AG09319 (cell line): Measurements from ENCODE around the gene PPARD.

Source experiments
- DNase-seq: peaks from one replicate; pipeline ENCODE4 v3.0.0-alpha.2; 2010; ENCODE audit warnings: low read depth; ENCODE audit errors: extremely low read depth
- TF ChIP-seq, protein P1 (sequence below): IDR thresholded peaks from 2 replicates; pipeline ENCODE4 v1.5.1; 2011; ENCODE audit warnings: low read depth, mild to moderate bottlenecking, inconsistent platforms, low read length, moderate library complexity

PPARD gene

DNA sequence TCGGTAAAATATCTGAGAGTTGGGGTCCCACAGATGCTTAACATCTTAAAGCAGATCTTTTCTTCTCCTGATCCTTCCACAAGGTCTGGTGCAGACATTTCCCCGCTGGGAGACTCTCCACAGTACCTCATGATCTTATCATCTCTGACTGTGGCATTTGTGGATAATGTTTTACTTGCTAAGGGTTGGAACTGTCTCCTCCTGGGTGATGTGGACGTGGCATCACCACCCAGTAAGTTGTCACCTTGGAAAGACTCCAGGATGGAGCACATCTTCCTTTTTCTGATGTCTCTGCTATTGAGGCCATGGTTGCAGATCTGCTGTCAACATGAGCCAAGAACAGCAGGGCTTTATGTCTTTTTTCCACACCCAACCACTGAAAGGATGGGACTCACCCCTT, 67.8 kb downstream of the PPARD start:
- no peak for DNase-seq
- TF ChIP-seq, protein P1, sequence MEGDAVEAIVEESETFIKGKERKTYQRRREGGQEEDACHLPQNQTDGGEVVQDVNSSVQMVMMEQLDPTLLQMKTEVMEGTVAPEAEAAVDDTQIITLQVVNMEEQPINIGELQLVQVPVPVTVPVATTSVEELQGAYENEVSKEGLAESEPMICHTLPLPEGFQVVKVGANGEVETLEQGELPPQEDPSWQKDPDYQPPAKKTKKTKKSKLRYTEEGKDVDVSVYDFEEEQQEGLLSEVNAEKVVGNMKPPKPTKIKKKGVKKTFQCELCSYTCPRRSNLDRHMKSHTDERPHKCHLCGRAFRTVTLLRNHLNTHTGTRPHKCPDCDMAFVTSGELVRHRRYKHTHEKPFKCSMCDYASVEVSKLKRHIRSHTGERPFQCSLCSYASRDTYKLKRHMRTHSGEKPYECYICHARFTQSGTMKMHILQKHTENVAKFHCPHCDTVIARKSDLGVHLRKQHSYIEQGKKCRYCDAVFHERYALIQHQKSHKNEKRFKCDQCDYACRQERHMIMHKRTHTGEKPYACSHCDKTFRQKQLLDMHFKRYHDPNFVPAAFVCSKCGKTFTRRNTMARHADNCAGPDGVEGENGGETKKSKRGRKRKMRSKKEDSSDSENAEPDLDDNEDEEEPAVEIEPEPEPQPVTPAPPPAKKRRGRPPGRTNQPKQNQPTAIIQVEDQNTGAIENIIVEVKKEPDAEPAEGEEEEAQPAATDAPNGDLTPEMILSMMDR = no peak

DNA sequence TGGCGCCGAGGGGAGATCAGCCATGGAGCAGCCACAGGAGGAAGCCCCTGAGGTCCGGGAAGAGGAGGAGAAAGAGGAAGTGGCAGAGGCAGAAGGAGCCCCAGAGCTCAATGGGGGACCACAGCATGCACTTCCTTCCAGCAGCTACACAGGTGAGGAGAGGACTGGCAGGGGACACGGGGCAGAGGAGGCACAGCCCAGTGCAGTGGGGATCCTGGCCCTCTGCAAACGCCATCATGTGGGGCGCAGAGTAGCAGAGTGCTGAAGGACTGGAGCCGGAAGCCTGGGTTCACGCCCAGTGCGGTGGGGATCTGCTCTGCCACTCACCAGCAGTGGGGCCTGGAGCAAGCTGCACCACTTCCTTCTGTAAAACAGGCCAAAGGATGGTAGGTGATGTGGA, 68.7 kb downstream of the PPARD start:
- no peak for DNase-seq
- TF ChIP-seq, protein P1 = no peak

DNA sequence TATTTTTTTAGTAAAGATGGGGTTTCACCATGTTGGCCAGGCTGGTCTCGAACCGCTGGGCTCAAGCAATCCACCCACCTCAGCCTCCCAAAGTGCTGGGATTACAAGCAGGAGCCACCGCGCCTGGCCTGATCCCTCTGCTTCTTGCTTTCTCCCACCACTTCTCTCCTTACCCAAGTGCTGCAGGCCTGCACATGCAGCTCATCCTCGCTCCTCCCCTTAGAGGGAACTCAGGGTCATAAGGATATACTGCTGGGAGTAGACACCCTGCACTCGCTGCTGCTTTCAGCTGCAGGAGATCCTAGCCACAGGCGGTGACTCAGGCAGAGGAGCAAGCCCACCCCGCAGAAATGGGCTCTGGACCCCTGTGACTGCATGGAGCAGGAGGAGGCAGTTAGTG, 69.7 kb downstream of the PPARD start:
- DNase-seq = no peak
- TF ChIP-seq, protein P1 = no peak

DNA sequence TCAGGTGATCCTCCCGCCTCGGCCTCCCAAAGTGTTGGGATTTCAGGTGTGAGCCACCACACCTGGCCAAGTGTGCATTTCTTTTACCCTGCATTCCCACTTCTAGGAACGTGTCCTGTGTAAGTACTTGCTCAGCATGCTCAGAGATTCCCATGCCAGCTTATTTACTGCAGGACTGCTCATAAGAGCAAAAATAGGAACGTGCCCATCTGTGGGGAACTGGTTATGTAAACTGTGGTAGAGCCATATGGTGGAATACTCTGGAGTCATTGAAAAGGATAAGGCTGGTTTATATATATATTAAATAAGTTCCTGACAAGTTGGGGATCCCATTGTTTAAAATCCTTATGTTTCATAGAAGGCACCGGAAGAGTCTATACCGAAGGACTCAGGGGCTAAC, 71.6 kb downstream of the PPARD start:
- TF ChIP-seq, protein P1 = no peak
- no peak for DNase-seq

DNA sequence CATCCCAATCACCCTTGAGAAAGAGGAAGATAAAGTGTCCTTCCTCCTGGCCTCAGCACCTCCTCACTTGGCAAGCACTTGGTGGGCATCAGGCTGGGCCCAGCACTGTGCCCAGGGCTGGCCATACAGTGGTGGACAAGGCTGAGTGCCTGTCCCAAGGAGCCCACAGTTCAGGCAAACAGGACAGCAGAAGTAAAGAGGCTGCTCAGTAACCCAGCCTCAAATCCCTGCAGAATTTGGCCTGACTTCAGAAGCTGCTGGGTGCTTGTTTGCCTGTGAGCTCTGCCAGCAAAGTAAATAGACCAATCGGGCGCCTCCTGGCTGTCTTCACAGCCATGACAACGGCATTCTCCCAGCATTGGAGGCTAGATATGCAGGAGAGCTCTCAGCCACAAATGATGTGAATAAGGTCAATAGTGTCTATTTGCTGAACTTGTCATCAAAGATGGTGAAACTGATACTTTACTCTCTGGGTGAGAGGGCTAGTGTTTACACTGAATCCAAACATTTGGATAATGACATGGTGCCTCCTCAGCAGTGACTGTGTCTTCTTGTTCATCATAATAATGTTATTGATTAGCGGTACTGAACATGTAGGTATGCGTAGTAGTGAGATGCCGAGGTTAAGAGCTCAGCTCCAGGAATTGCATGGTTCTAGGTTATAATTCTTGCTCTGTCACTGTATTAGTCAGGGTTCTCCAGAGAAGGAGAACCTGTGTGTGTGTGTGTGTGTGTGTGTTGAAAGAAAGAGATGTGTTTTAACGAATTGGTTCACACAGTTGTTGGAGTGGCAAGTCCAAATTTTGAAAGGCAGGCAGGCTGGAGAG, 72.9 kb downstream of the PPARD start:
- peak; percentile 66 for DNase-seq
- TF ChIP-seq, protein P1 = peak; percentile 78

DNA sequence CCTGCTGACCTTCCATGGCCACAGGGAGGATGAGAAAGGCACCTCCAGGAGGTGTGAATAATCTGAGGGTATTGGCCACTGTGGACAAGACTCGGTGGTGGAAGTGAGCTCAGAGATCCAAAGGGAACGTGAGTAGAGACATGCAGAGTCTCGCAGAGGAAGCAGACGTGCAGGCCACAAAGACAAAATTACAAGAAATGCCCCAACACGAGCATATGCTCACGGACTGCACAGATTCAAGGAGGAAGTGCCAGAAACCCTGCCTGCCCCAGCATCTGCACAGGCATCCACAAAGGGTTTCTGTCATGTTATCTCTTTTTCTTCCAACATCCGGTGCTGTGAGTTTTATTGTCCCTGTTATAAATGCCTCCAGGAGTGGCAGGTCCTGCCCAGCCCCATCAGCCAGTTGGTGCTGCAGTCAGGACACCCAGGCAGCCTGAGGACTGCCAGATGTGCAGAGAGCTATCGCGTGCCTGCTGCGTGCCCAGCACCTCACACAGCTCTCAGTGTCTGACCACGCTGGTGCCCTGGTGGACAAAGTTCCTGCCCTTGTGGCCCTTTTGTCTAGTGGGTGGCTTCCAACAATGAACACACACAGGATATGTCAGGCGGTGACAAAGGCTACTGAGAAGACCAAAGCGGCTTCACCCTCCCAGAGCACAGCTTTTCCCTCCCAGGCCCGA, 75.8 kb downstream of the PPARD start:
- no peak for DNase-seq
- TF ChIP-seq, protein P1 = no peak

DNA sequence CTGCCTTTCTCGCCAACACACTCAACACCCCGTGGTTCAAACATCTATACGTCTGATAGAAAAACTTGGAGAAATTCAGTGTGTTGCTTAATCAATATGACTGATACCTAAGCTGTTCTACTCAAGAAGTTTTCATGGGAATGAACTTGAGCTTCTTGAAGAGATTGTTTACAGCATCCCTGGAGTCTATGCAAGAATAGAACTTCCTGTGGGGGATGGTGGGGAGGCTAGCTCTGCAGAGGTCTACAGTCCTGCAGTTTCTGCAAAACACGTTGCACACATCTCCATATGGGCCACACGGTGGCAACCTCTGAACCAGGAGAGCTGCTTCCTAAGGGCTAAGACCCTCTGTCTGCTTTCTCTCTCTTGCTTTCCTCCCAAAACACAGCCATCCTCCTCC, 77.1 kb downstream of the PPARD start:
- TF ChIP-seq, protein P1 = peak; percentile 33
- peak; percentile 37 for DNase-seq
